ENCODE measurements around the gene PAK2. TPM values are rescaled to one million over a fixed set of nuclear protein-coding genes. Genes with fewer than 3 reads are reported as not detected.

Gene PAK2
- total and polyA plus RNA-seq, 2 of the 4 experiments (the other 2 are of a cell fraction), result 31.8 to 36.0 TPM

DNA sequence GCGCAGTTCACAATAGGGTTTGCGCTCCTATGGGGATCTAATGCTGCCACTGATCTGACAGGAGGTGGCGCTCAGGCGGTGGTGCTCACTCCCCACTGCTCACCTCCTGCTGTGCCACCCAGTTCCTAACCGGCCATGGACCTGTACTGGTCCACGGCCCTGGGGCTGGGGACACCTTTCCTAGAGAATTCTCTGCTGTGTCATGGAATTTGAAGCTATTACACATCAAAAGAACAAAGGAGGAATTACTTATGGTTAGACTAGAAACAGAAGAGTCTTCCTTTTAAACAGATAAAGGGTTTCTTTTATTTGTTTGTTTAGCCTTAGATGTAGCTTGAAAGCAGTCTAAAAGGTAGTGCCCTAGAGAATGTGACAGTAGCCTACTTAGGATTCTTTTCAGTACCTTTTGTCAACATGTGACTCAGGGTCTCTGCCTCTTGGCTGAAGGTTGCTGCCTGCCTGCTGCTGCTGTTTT, 50.3 kb downstream of the PAK2 start:
- ChIA-PET CTCF (interaction anchor here (0.6 kb wide), 1 partner anchor 32 kb away, joined by 3 read pairs; no protein-coding TSS in a partner anchor), POLR2A (ENCODE audit: unreplicated experiment) (no interaction called here)
- Histone ChIP-seq H3K9ac (ENCODE audit: low read depth, low read length) (no peak overlapping the region), H3K4me3 (ENCODE audit: insufficient read depth, low read depth, low read length) (no peak overlapping the region), H2BK20ac (ENCODE audit: low read depth, low read length) (no peak overlapping the region), H3K4me2 (ENCODE audit: low read depth, low read length) (no peak overlapping the region), H3K56ac (ENCODE audit: extremely low read depth, insufficient read depth, low read length) (no peak overlapping the region), H4K5ac (ENCODE audit: low read depth, low read length) (no peak overlapping the region), H3K9me1 (ENCODE audit: insufficient read depth, low read length) (peaks cover 21% of the 10 kb centered on the region), H3K9me3 (ENCODE audit: control insufficient read depth, insufficient read depth, low read length) (no peaks in the 10 kb centered on the region), H3K14ac (replicated peaks; ENCODE audit: low read depth, low read length) (no peak overlapping the region; the same call in 1 of the 2 replicates), H2AK5ac (ENCODE audit: low read depth, low read length) (no peak overlapping the region), H3K79me1 (ENCODE audit: low read depth in 1 of 2, low read length in 2 of 2) (peaks cover 33 to 69% of the 10 kb centered on the region in 2 experiments), H3K27ac (ENCODE audit: insufficient read depth, low read length) (no peak overlapping the region), H2BK5ac (ENCODE audit: low read depth, low read length, poor library complexity, severe bottlenecking) (no peak overlapping the region), H3K36me3 (ENCODE audit: control insufficient read depth, insufficient read depth, low read length) (peaks cover 8% of the 10 kb centered on the region), H3K23ac (ENCODE audit: low read depth, low read length) (no peak overlapping the region), H2BK15ac (ENCODE audit: low read depth, low read length) (no peak overlapping the region), H2AK9ac (replicated peaks; ENCODE audit: low read depth, low read length, poor library complexity) (no peak overlapping the region), H2BK120ac (ENCODE audit: low read depth, low read length) (no peak overlapping the region), H4K8ac (ENCODE audit: low read depth in 2 of 2, low read length in 2 of 2) (no peak overlapping the region), H3K4ac (ENCODE audit: low read depth, low read length) (no peak overlapping the region), H4K91ac (ENCODE audit: insufficient read depth, low read depth, low read length) (no peak overlapping the region), H3K18ac (ENCODE audit: low read depth, low read length) (no peak overlapping the region), H4K20me1 (ENCODE audit: insufficient read depth, low read length) (peaks cover 53% of the 10 kb centered on the region), H3K27me3 (ENCODE audit: control insufficient read depth, insufficient read depth, low read length) (no peaks in the 10 kb centered on the region), H3K4me1 (ENCODE audit: control insufficient read depth, insufficient read depth, low read length) (peaks cover 17% of the 10 kb centered on the region), H2AFZ (replicated peaks; ENCODE audit: low read length, poor library complexity) (no peak overlapping the region)
- no CpG with 5 or more reads among the region's 6 CpGs for WGBS, 2 experiments (ENCODE audit: extremely low coverage in 2 of 2, insufficient read length in 1 of 2)
- intact Hi-C loops (cut with micrococcal nuclease) (loop anchor here (5.0 kb wide), 1 partner anchor 38 kb away; no protein-coding TSS in a partner anchor), in situ Hi-C loops (cut with MboI; ENCODE audit: low sequenced_read_pairs) (no loop called here), dilution Hi-C loops (cut with HindIII; ENCODE audit: low sequenced_read_pairs, unreplicated experiment) (no loop called here)
- no peak for DNase-seq
- BruUV-seq (replicated peaks), result no TSS peak
- ATAC-seq (ENCODE audit: low read depth), result no peak
- TF ChIP-seq MAFK (IDR thresholded peaks at IDR 0.05; ENCODE audit: low read depth, low read length) (no peak), NFE2L2 (IDR thresholded peaks at IDR 0.05; ENCODE audit: low read depth, low read length) (no peak), CEBPB (IDR thresholded peaks at IDR 0.05; ENCODE audit: low read depth, low read length) (no peak), BHLHE40 (IDR thresholded peaks at IDR 0.05; ENCODE audit: low read depth, low read length) (no peak), MAZ (IDR thresholded peaks at IDR 0.05; ENCODE audit: borderline replicate concordance, low read depth, low read length) (no peak), FOS (IDR thresholded peaks at IDR 0.05; ENCODE audit: low read depth, low read length) (no peak), SMC3 (IDR thresholded peaks at IDR 0.05; ENCODE audit: low read depth, low read length) (no peak), RFX5 (IDR thresholded peaks at IDR 0.05; ENCODE audit: low read depth, low read length) (no peak), RAD21 (IDR thresholded peaks at IDR 0.05; ENCODE audit: low read length) (no peak), POLR2A (IDR thresholded peaks at IDR 0.05; ENCODE audit: low read depth, low read length) (no peak), MXI1 (IDR thresholded peaks at IDR 0.05; ENCODE audit: borderline replicate concordance, low read depth, low read length) (no peak), CHD1 (IDR thresholded peaks at IDR 0.05; ENCODE audit: low read depth, low read length) (no peak), RCOR1 (IDR thresholded peaks at IDR 0.05; ENCODE audit: insufficient replicate concordance, low read length) (no peak)
- TF ChIP-seq, protein P1, sequence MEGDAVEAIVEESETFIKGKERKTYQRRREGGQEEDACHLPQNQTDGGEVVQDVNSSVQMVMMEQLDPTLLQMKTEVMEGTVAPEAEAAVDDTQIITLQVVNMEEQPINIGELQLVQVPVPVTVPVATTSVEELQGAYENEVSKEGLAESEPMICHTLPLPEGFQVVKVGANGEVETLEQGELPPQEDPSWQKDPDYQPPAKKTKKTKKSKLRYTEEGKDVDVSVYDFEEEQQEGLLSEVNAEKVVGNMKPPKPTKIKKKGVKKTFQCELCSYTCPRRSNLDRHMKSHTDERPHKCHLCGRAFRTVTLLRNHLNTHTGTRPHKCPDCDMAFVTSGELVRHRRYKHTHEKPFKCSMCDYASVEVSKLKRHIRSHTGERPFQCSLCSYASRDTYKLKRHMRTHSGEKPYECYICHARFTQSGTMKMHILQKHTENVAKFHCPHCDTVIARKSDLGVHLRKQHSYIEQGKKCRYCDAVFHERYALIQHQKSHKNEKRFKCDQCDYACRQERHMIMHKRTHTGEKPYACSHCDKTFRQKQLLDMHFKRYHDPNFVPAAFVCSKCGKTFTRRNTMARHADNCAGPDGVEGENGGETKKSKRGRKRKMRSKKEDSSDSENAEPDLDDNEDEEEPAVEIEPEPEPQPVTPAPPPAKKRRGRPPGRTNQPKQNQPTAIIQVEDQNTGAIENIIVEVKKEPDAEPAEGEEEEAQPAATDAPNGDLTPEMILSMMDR (conservative IDR thresholded peaks at IDR 0.05; ENCODE audit: low read depth, low read length), result no peak
- TF ChIP-seq, protein P2, sequence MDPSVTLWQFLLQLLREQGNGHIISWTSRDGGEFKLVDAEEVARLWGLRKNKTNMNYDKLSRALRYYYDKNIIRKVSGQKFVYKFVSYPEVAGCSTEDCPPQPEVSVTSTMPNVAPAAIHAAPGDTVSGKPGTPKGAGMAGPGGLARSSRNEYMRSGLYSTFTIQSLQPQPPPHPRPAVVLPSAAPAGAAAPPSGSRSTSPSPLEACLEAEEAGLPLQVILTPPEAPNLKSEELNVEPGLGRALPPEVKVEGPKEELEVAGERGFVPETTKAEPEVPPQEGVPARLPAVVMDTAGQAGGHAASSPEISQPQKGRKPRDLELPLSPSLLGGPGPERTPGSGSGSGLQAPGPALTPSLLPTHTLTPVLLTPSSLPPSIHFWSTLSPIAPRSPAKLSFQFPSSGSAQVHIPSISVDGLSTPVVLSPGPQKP (IDR thresholded peaks at IDR 0.05; ENCODE audit: borderline replicate concordance, low read depth, low read length), result no peak
- TF ChIP-seq, protein P3, sequence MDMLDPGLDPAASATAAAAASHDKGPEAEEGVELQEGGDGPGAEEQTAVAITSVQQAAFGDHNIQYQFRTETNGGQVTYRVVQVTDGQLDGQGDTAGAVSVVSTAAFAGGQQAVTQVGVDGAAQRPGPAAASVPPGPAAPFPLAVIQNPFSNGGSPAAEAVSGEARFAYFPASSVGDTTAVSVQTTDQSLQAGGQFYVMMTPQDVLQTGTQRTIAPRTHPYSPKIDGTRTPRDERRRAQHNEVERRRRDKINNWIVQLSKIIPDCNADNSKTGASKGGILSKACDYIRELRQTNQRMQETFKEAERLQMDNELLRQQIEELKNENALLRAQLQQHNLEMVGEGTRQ (IDR thresholded peaks at IDR 0.05; ENCODE audit: low read depth, low read length), result no peak
